Neural progenitor cell (in vitro differentiated cells): ENCODE measurements around the gene VTN. TPM values are rescaled to one million over a fixed set of nuclear protein-coding genes. Genes with fewer than 3 reads are reported as not detected.

ENCODE experiments used
- DNase-seq: peaks from one replicate; pipeline ENCODE4 v3.0.0-alpha.2; 2016; ENCODE audit warnings: low spot score
- H2AFZ ChIP-seq: fragments of 200-600 bp; sonication (generic); replicated peaks from 2 replicates; pipeline ENCODE4 v1.6.1; 2016; ENCODE audit warnings: antibody characterized with exemption
- H3F3A ChIP-seq: fragments of 200-600 bp; sonication (generic); 2 replicates; pipeline ENCODE4 v1.6.1; 2016; ENCODE audit warnings: antibody characterized with exemption, low read depth
- H3K27ac ChIP-seq: fragments of 200-600 bp; sonication (generic); 2 replicates; pipeline ENCODE4 v1.5.1; 2016; ENCODE audit warnings: mild to moderate bottlenecking
- H3K27me3 ChIP-seq: fragments of 200-600 bp; sonication (generic); 2 replicates; pipeline ENCODE4 v1.6.1; 2016; ENCODE audit warnings: mild to moderate bottlenecking, moderate library complexity
- H3K36me3 ChIP-seq: fragments of 200-600 bp; sonication (generic); 2 replicates; pipeline ENCODE4 v1.5.1; 2016
- H3K4me1 ChIP-seq: fragments of 200-600 bp; sonication (generic); 2 replicates; pipeline ENCODE4 v1.6.1; 2016; ENCODE audit warnings: mixed run types
- H3K4me2 ChIP-seq: fragments of 200-600 bp; sonication (generic); 2 replicates; pipeline ENCODE4 v1.6.1; 2016
- H3K4me3 ChIP-seq: fragments of 200-600 bp; sonication (generic); 2 replicates; pipeline ENCODE4 v1.5.1; 2016
- H3K79me2 ChIP-seq: fragments of 200-600 bp; sonication (generic); 2 replicates; pipeline ENCODE4 v1.6.1; 2016; ENCODE audit warnings: low read depth
- H3K9ac ChIP-seq: fragments of 200-600 bp; sonication (generic); 2 replicates; pipeline ENCODE4 v1.6.1; 2016
- H3K9me3 ChIP-seq: fragments of 200-600 bp; sonication (generic); 2 replicates; pipeline ENCODE4 v1.5.1; 2016; ENCODE audit warnings: low read depth
- H4K20me1 ChIP-seq: fragments of 200-600 bp; sonication (generic); 2 replicates; pipeline ENCODE4 v1.6.1; 2016; ENCODE audit warnings: low read depth
- H3K27ac Mint-ChIP-seq: 3 replicates; pipeline ENCODE4 v1.8.0; 2021; ENCODE audit warnings: mixed read lengths
- H3K27me3 Mint-ChIP-seq: 2 replicates; pipeline ENCODE4 v1.8.0; 2022; ENCODE audit warnings: low read depth, mild to moderate bottlenecking, inconsistent platforms, moderate library complexity, mixed read lengths; ENCODE audit not compliant: insufficient read depth
- H3K36me3 Mint-ChIP-seq: 3 replicates; pipeline ENCODE4 v1.8.0; 2021; ENCODE audit warnings: mixed read lengths
- H3K4me1 Mint-ChIP-seq: 3 replicates; pipeline ENCODE4 v1.8.0; 2021; ENCODE audit warnings: mixed read lengths
- H3K4me3 Mint-ChIP-seq: 3 replicates; pipeline ENCODE4 v1.8.0; 2021; ENCODE audit warnings: mild to moderate bottlenecking, moderate library complexity, mixed read lengths
- H3K9me3 Mint-ChIP-seq: 3 replicates; pipeline ENCODE4 v1.8.0; 2020; ENCODE audit warnings: mixed read lengths
- CTCF ChIP-seq: fragments of 200-600 bp; sonication (generic); IDR thresholded peaks from 2 replicates; pipeline ENCODE4 v1.5.1; 2017; ENCODE audit warnings: antibody characterized with exemption, mild to moderate bottlenecking
- EZH2 ChIP-seq: fragments of 200-600 bp; sonication (generic); IDR thresholded peaks from 2 replicates; pipeline ENCODE4 v1.6.1; 2017; ENCODE audit warnings: antibody characterized with exemption, mild to moderate bottlenecking, moderate library complexity
- EZH2phosphoT487 ChIP-seq: fragments of 200-600 bp; sonication (generic); IDR thresholded peaks from 2 replicates; pipeline ENCODE4 v1.6.1; 2017; ENCODE audit warnings: antibody characterized with exemption
- total RNA-seq: library from RNA; depleted of rRNA; stranded (reverse); fragments of >200 nt; gene quantifications from 2 replicates; pipeline ENCODE4 v1.2.3, GENCODE V29; 2015; ENCODE audit warnings: low replicate concordance

VTN gene
- total RNA-seq, 1 donor from 2014 or later, result 1.2 TPM

- Histone ChIP-seq H3F3A (peaks cover 50% of the 10 kb centered on the region), H3K27me3 (no peaks in the 10 kb centered on the region), H3K9ac (no peak overlapping the region), H3K9me3 (no peaks in the 10 kb centered on the region), H4K20me1 (peaks cover 20% of the 10 kb centered on the region), H3K4me2 (no peak overlapping the region), H3K27ac (no peak overlapping the region), H3K4me1 (peaks cover 4% of the 10 kb centered on the region), H3K4me3 (no peak overlapping the region), H2AFZ (no peak overlapping the region), H3K36me3 (no peaks in the 10 kb centered on the region), H3K79me2 (peaks cover 41% of the 10 kb centered on the region)
- no peak for DNase-seq
- H3K27me3 Mint-ChIP-seq, result peaks cover 2% of the 10 kb centered on the region
- H3K36me3 Mint-ChIP-seq, result peaks cover 11% of the 10 kb centered on the region
- no peak overlapping the region for H3K27ac Mint-ChIP-seq
- H3K4me3 Mint-ChIP-seq, result peak overlapping the region; percentile 5
- TF ChIP-seq EZH2phosphoT487, result no peak
- H3K9me3 Mint-ChIP-seq, result no peaks in the 10 kb centered on the region
- peaks cover 35% of the 10 kb centered on the region for H3K4me1 Mint-ChIP-seq
Measured at GRCh38 chr17:28331891-28332420, 38.2 kb downstream of the VTN start.

GRCh38 chr17:28330671-28331070 lies 39.4 kb downstream of the VTN start:
- Histone ChIP-seq H4K20me1 (peaks cover 24% of the 10 kb centered on the region), H3K9me3 (no peaks in the 10 kb centered on the region), H3K9ac (no peak overlapping the region), H3K36me3 (peaks cover 4% of the 10 kb centered on the region), H3K27me3 (no peaks in the 10 kb centered on the region), H3K4me3 (no peak overlapping the region), H3K79me2 (peaks cover 47% of the 10 kb centered on the region), H2AFZ (no peak overlapping the region), H3K27ac (no peak overlapping the region), H3K4me1 (no peaks in the 10 kb centered on the region), H3F3A (peaks cover 38% of the 10 kb centered on the region), H3K4me2 (no peak overlapping the region)
- no peak for DNase-seq
- Mint-ChIP-seq H3K4me3 (no peak overlapping the region), H3K36me3 (peaks cover 18% of the 10 kb centered on the region), H3K4me1 (peaks cover 28% of the 10 kb centered on the region), H3K27me3 (peaks cover 2% of the 10 kb centered on the region), H3K9me3 (no peaks in the 10 kb centered on the region), H3K27ac (no peak overlapping the region)
- no peak for TF ChIP-seq EZH2
- no peak for TF ChIP-seq CTCF
- no peak for TF ChIP-seq EZH2phosphoT487

- no peak overlapping the region for H3K9ac ChIP-seq
- H3K4me3 ChIP-seq, result no peak overlapping the region
- no peak overlapping the region for H3K4me2 ChIP-seq
- peaks cover 43% of the 10 kb centered on the region for H4K20me1 ChIP-seq
- no peaks in the 10 kb centered on the region for H3K9me3 ChIP-seq
- peaks cover 22% of the 10 kb centered on the region for H3K36me3 Mint-ChIP-seq
- peaks cover 37% of the 10 kb centered on the region for H3F3A ChIP-seq
- H3K27ac ChIP-seq, result peak overlapping the region; percentile 82
- no peak for TF ChIP-seq EZH2
- no peak for TF ChIP-seq EZH2phosphoT487
- TF ChIP-seq CTCF, result no peak
- H3K4me1 Mint-ChIP-seq, result peaks cover 25% of the 10 kb centered on the region
- peak; percentile 46 for DNase-seq
- no peak overlapping the region for H3K4me3 Mint-ChIP-seq
- no peak overlapping the region for H2AFZ ChIP-seq
- H3K27ac Mint-ChIP-seq, result peak overlapping the region; percentile 80
- peaks cover 2% of the 10 kb centered on the region for H3K27me3 Mint-ChIP-seq
- peaks cover 4% of the 10 kb centered on the region for H3K36me3 ChIP-seq
- peaks cover 56% of the 10 kb centered on the region for H3K79me2 ChIP-seq
- peaks cover 7% of the 10 kb centered on the region for H3K4me1 ChIP-seq
- H3K27me3 ChIP-seq, result no peaks in the 10 kb centered on the region
- no peaks in the 10 kb centered on the region for H3K9me3 Mint-ChIP-seq
Measured at GRCh38 chr17:28328325-28328724, 41.8 kb downstream of the VTN start.

- peaks cover 7% of the 10 kb centered on the region for H3K4me1 ChIP-seq
- peaks cover 29% of the 10 kb centered on the region for H3K4me1 Mint-ChIP-seq
- no peak overlapping the region for H3K4me3 ChIP-seq
- peaks cover 22% of the 10 kb centered on the region for H3K36me3 Mint-ChIP-seq
- TF ChIP-seq CTCF (no peak), EZH2phosphoT487 (no peak), EZH2 (no peak)
- peaks cover 49% of the 10 kb centered on the region for H4K20me1 ChIP-seq
- peaks cover 4% of the 10 kb centered on the region for H3K36me3 ChIP-seq
- peaks cover 60% of the 10 kb centered on the region for H3K79me2 ChIP-seq
- no peak overlapping the region for H3K9ac ChIP-seq
- peak overlapping the region; percentile 3 for H3K4me3 Mint-ChIP-seq
- no peak overlapping the region for H3K4me2 ChIP-seq
- no peak for DNase-seq
- peak overlapping the region; percentile 80 for H3K27ac Mint-ChIP-seq
- no peak overlapping the region for H2AFZ ChIP-seq
- H3K27me3 Mint-ChIP-seq, result peaks cover 2% of the 10 kb centered on the region
- peaks cover 37% of the 10 kb centered on the region for H3F3A ChIP-seq
- no peaks in the 10 kb centered on the region for H3K27me3 ChIP-seq
- H3K9me3 Mint-ChIP-seq, result no peaks in the 10 kb centered on the region
- H3K9me3 ChIP-seq, result no peaks in the 10 kb centered on the region
- H3K27ac ChIP-seq, result no peak overlapping the region
Measured at GRCh38 chr17:28327709-28328108, 42.4 kb downstream of the VTN start.
